DND-41 (cell line): ENCODE measurements around the gene CDH11.

Experiments
- ATAC-seq: fragments of 200-7000 bp; cut with Tn5 transposase; 3 replicates; pipeline ENCODE4 v1.9.1; 2021; ENCODE audit warnings: low read depth; ENCODE audit not compliant: insufficient read depth
- DNase-seq: peaks from one replicate; pipeline ENCODE4 v3.0.0-alpha.2; 2020
- H2AFZ ChIP-seq: 2 replicates; pipeline ENCODE4 v1.6.0; 2012; ENCODE audit warnings: low read depth, low read length
- H3K27ac ChIP-seq: 2 replicates; pipeline ENCODE4 v1.5.1; 2012; ENCODE audit warnings: low read length, inconsistent platforms
- H3K27me3 ChIP-seq: fragments of 200-600 bp; sonication (generic); 2 replicates; pipeline ENCODE4 v1.6.0; 2012; ENCODE audit warnings: low read length, mild to moderate bottlenecking, inconsistent platforms; ENCODE audit not compliant: insufficient read depth, poor library complexity
- H3K36me3 ChIP-seq: 2 replicates; pipeline ENCODE4 v1.5.1; 2012; ENCODE audit warnings: low read length, inconsistent platforms; ENCODE audit not compliant: insufficient read depth
- H3K4me1 ChIP-seq: 2 replicates; pipeline ENCODE4 v1.5.1; 2012; ENCODE audit warnings: mild to moderate bottlenecking, low read length; ENCODE audit not compliant: insufficient read depth
- H3K4me2 ChIP-seq: 2 replicates; pipeline ENCODE4 v1.6.0; 2012; ENCODE audit warnings: mild to moderate bottlenecking, moderate library complexity, low read length, inconsistent platforms; ENCODE audit not compliant: insufficient read depth
- H3K4me3 ChIP-seq, 2 experiments: fragments of 200-600 bp in 1 of 2; shearing (Covaris generic) in 1 of 2; 2 replicates each; pipeline ENCODE4 v1.5.1; 2012 to 2016; ENCODE audit warnings: inconsistent platforms in 2 of 2, low read length in 2 of 2, mild to moderate bottlenecking in 2 of 2, low read depth in 1 of 2, moderate library complexity in 1 of 2
- H3K79me2 ChIP-seq: 2 replicates; pipeline ENCODE4 v1.6.0; 2012; ENCODE audit warnings: low read length, inconsistent platforms; ENCODE audit not compliant: insufficient read depth
- H3K9ac ChIP-seq: 2 replicates; pipeline ENCODE4 v1.6.0; 2012; ENCODE audit warnings: low read depth, mild to moderate bottlenecking, inconsistent platforms, low read length, moderate library complexity
- H3K9me3 ChIP-seq: 2 replicates; pipeline ENCODE4 v1.5.1; 2012; ENCODE audit warnings: low read length, moderate library complexity, mild to moderate bottlenecking, inconsistent platforms; ENCODE audit not compliant: insufficient read depth, severe bottlenecking
- H4K20me1 ChIP-seq: 2 replicates; pipeline ENCODE4 v1.6.0; 2012; ENCODE audit warnings: low read length; ENCODE audit not compliant: insufficient read depth
- EZH2 ChIP-seq: IDR thresholded peaks from 3 replicates; pipeline ENCODE4 v1.6.1; 2012; ENCODE audit warnings: borderline replicate concordance, low read depth, mild to moderate bottlenecking, moderate library complexity, low read length, inconsistent platforms; ENCODE audit not compliant: severe bottlenecking
- TF ChIP-seq, protein P1 (sequence below): IDR thresholded peaks from 2 replicates; pipeline ENCODE4 v1.5.1; 2012; ENCODE audit warnings: borderline replicate concordance, low read length, moderate library complexity, mild to moderate bottlenecking; ENCODE audit not compliant: poor library complexity, severe bottlenecking; ENCODE audit errors: extremely low read depth

CDH11 gene

DNA sequence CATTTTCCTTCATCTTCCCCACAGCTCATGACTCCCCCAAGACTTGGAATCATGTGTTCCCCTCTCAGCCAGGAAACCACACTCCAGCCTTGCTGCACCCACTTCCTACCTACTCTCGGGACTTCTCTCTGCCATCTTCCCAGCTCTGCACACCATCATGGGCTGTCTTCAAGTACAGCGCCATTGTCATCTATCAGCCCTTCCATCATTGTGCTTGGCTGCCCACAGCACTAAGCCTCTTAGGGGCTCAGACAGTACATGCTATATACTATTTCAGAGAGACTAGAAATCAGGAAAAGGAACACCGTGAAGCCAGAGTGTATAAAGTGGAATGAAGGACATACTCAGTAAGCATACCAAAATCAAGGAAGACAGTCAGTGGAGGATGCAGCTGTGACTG is 64.7 kb downstream of the CDH11 start:
- Histone ChIP-seq H3K36me3 (no peaks in the 10 kb centered on the region), H2AFZ (no peak overlapping the region), H3K79me2 (no peaks in the 10 kb centered on the region), H3K27ac (no peak overlapping the region), H4K20me1 (no peaks in the 10 kb centered on the region), H3K4me3 (no peak overlapping the region), H3K4me1 (no peaks in the 10 kb centered on the region), H3K9ac (no peak overlapping the region), H3K9me3 (no peaks in the 10 kb centered on the region), H3K4me2 (no peak overlapping the region), H3K27me3 (no peaks in the 10 kb centered on the region)
- ATAC-seq (no peak), DNase-seq (no peak)
- TF ChIP-seq, protein P1, sequence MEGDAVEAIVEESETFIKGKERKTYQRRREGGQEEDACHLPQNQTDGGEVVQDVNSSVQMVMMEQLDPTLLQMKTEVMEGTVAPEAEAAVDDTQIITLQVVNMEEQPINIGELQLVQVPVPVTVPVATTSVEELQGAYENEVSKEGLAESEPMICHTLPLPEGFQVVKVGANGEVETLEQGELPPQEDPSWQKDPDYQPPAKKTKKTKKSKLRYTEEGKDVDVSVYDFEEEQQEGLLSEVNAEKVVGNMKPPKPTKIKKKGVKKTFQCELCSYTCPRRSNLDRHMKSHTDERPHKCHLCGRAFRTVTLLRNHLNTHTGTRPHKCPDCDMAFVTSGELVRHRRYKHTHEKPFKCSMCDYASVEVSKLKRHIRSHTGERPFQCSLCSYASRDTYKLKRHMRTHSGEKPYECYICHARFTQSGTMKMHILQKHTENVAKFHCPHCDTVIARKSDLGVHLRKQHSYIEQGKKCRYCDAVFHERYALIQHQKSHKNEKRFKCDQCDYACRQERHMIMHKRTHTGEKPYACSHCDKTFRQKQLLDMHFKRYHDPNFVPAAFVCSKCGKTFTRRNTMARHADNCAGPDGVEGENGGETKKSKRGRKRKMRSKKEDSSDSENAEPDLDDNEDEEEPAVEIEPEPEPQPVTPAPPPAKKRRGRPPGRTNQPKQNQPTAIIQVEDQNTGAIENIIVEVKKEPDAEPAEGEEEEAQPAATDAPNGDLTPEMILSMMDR = no peak
- no peak for TF ChIP-seq EZH2

DNA sequence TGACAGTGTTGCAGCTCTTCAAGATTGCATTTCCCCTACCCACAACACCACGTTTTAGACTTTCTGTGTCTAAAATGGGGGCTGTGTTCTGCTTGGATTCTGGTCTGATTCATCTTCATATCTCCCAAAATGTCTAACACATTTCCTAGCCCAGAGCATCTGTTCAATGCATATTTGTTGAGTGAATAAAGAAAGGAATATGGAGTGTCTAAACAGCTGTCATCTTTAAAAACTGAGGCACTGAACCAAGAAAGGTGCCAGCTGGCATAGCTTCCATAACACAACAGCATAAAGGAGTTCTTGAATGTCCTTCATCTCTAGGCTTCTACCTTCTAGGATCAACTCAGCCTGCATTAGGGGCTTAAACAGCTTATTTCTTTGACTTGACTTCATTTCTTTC is 67.4 kb downstream of the CDH11 start:
- H3K9me3 ChIP-seq = no peaks in the 10 kb centered on the region
- H3K4me3 ChIP-seq = no peak overlapping the region
- ATAC-seq (no peak), DNase-seq (no peak)
- no peaks in the 10 kb centered on the region for H4K20me1 ChIP-seq
- H3K79me2 ChIP-seq = no peaks in the 10 kb centered on the region
- no peaks in the 10 kb centered on the region for H3K36me3 ChIP-seq
- no peak overlapping the region for H3K4me2 ChIP-seq
- TF ChIP-seq, protein P1 = no peak
- no peak for TF ChIP-seq EZH2
- H3K4me1 ChIP-seq = no peaks in the 10 kb centered on the region
- no peak overlapping the region for H2AFZ ChIP-seq
- H3K27me3 ChIP-seq = no peaks in the 10 kb centered on the region
- H3K9ac ChIP-seq = no peak overlapping the region
- H3K27ac ChIP-seq = no peak overlapping the region

DNA sequence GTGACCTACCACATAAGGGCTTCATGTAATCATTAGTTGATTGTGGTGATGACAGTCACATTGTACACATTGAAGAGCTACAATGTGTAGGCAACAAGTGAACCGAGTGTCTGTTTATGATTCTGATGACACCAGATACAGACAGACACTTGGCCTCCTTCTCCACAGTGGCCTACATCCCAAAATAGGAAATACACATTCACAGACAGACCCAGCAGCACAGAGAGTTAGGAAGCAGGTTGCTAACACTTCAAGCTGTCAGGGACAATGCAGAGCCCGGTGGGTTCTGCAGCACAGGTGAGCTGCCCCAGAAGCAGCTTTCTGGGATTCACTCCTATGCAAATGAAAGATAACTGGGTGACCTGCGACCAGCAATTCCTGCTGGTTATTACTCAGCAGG is 72.2 kb downstream of the CDH11 start:
- Histone ChIP-seq H3K79me2 (no peaks in the 10 kb centered on the region), H3K4me3 (no peak overlapping the region), H4K20me1 (no peaks in the 10 kb centered on the region), H3K9me3 (no peaks in the 10 kb centered on the region), H2AFZ (no peak overlapping the region), H3K36me3 (no peaks in the 10 kb centered on the region), H3K4me2 (no peak overlapping the region), H3K9ac (no peak overlapping the region), H3K27me3 (no peaks in the 10 kb centered on the region), H3K4me1 (no peaks in the 10 kb centered on the region), H3K27ac (no peak overlapping the region)
- ATAC-seq (no peak), DNase-seq (no peak)
- TF ChIP-seq, protein P1 = no peak
- TF ChIP-seq EZH2 = no peak

DNA sequence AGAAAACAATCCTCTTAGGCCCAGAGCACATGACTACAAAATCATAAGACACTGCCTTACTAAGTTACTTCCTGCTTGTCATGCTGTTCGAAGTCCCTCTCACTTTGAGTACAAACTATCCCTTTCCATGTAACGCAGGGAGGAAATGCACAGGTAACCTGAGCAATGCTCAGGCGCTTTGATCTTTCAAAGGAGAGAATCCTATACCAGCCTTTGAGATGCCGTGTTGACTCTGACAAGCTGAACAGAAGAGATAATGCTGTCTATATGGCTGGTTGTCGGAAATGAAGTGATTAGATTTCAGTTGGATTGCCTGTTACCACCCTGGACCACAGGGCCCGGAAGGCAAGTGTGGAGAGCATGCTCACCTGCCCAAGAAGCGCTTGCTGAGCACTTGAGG is 75.9 kb downstream of the CDH11 start:
- no peak overlapping the region for H2AFZ ChIP-seq
- no peaks in the 10 kb centered on the region for H3K79me2 ChIP-seq
- ATAC-seq (no peak), DNase-seq (no peak)
- H3K36me3 ChIP-seq = no peaks in the 10 kb centered on the region
- no peak overlapping the region for H3K27ac ChIP-seq
- no peaks in the 10 kb centered on the region for H3K4me1 ChIP-seq
- H3K4me3 ChIP-seq = no peak overlapping the region
- TF ChIP-seq EZH2 = no peak
- TF ChIP-seq, protein P1 = no peak
- H3K27me3 ChIP-seq = no peaks in the 10 kb centered on the region
- H3K4me2 ChIP-seq = no peak overlapping the region
- H3K9me3 ChIP-seq = no peaks in the 10 kb centered on the region
- H3K9ac ChIP-seq = no peak overlapping the region
- H4K20me1 ChIP-seq = no peaks in the 10 kb centered on the region
